GM12865 (cell line): ENCODE results near the gene ZNF215.
"Not testable (repeated sequence)": the region's sequence is repeated elsewhere in the genome, so short reads cannot be mapped to it uniquely, and the experiment has no call there.

Source experiments
- DNase-seq: peaks from one replicate; pipeline ENCODE4 v3.0.0; 2010; ENCODE audit warnings: low read depth
- H3K4me3 ChIP-seq: 2 replicates; pipeline ENCODE4 v1.5.1; 2011; ENCODE audit warnings: mild to moderate bottlenecking, low read depth, low read length, control low read depth
- TF ChIP-seq, protein P1 (sequence below): IDR thresholded peaks from 2 replicates; pipeline ENCODE4 v1.5.1; 2011; ENCODE audit warnings: low read length, control low read depth, low read depth, inconsistent platforms; ENCODE audit not compliant: insufficient read depth; ENCODE audit errors: missing control alignments

The ZNF215 gene

DNA sequence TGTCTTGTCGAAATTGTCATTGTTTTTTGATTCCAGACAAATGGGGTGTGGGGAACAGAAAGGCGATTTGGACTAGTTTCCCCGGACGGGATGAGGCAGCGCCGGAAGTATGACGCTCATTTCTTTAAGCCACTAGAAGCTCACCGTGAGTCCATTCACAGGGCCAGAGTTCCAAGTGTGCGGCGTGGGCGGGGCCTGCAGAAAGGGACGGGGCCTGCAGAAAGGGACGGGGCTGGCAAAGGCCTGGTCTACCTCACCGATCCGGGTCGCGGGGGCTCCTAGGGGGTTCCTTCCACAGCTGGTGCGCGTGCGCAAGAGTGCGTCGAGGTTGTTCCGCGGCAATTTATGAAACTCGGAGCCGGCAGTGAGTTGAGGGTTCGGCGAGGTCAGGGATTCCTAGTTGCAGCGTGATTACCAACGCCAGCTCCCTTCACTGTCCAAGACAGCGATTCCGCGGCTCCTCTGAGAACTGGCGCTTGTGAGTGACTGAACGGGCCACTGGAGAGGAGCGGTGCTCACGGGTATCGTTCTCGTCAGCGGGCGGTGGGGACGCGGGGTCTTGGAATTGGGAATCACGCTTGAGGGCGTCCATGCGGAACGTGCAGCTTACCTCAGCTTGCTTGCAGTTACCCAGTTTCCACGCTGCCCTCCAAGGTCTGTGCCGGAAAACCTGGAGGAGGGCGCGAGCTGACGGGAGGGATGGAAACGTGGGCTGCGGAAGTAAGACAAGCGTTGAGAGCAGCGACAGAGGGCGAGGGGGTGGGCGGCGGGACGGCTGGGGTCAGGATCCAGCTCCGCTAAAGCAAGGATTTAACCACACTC, at the start of gene ZNF215:
TSS of gene ZNF215 (plus strand) at position 219 of the 822 bp plus-strand sequence. CDS start 5,847 bp downstream, outside the sequence.
- H3K4me3 ChIP-seq: peak within 1 kb of the TSS; percentile 88
- peak; percentile 95 for DNase-seq
- TF ChIP-seq, protein P1, sequence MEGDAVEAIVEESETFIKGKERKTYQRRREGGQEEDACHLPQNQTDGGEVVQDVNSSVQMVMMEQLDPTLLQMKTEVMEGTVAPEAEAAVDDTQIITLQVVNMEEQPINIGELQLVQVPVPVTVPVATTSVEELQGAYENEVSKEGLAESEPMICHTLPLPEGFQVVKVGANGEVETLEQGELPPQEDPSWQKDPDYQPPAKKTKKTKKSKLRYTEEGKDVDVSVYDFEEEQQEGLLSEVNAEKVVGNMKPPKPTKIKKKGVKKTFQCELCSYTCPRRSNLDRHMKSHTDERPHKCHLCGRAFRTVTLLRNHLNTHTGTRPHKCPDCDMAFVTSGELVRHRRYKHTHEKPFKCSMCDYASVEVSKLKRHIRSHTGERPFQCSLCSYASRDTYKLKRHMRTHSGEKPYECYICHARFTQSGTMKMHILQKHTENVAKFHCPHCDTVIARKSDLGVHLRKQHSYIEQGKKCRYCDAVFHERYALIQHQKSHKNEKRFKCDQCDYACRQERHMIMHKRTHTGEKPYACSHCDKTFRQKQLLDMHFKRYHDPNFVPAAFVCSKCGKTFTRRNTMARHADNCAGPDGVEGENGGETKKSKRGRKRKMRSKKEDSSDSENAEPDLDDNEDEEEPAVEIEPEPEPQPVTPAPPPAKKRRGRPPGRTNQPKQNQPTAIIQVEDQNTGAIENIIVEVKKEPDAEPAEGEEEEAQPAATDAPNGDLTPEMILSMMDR: no peak

DNA sequence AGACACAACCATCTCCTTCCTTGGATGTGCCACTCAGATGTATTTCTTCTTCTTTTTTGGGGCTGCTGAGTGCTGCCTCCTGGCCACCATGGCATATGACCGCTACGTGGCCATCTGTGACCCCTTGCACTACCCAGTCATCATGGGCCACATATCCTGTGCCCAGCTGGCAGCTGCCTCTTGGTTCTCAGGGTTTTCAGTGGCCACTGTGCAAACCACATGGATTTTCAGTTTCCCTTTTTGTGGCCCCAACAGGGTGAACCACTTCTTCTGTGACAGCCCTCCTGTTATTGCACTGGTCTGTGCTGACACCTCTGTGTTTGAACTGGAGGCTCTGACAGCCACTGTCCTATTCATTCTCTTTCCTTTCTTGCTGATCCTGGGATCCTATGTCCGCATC, 49.3 kb upstream of the ZNF215 start:
- TF ChIP-seq, protein P1: no peak
- DNase-seq: peak; percentile 49
- H3K4me3 ChIP-seq: no peak overlapping the region

DNA sequence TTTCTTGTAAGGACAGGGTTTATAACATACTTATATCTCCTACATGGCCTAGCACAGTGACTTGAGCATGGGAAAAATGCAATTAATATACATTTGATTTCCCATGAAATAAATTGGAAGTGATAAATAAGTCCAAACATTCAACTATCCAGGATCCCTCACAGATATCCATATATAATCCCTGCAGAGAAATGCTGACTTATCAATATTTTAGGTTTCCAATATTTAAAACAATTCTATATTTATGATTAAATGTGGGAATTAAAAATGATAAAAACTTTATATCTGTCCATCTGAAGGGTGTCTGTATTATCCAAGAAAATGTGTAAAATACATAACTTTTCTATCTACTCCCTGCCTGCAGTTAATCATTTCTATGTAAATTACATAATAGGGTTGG, 43.5 kb upstream of the ZNF215 start:
- TF ChIP-seq, protein P1: no peak
- DNase-seq: no peak
- no peak overlapping the region for H3K4me3 ChIP-seq

DNA sequence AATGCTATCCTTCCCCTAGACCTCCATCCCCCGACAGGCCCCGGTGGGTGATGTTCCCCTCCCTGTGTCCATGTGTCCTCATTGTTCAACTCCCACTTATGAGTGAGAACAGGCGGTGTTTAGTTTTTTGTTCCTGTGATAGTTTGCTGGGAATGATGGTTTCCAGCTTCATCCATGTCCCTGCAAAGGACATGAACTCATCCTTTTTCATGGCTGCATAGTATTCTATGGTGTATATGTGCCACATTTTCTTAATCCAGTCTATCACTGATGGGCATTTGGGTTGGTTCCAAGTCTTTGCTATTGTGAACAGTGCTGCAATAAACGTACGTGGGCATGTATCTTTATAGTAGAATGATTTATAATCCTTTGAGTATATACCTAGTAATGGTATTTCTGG, 38.5 kb upstream of the ZNF215 start:
- H3K4me3 ChIP-seq, DNase-seq: not testable (repeated sequence)

DNA sequence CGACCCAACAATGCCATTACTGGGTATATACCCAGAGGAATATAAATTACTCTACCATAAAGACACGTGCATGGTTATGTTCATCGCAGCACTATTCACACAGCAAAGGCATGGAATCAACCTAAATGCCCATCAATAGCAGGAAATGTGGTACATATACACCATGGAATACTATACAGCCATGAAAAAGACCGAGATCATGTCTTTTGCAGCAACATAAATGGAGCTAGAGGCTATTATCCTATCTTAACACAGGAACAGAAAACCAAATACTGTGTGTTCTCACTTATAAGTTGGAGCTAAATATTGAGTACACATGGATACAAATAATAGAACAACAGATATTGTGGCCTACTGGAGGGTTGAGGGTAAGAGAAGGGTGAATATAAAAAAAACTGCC, 37.4 kb upstream of the ZNF215 start:
- TF ChIP-seq, protein P1: no peak
- DNase-seq: no peak
- H3K4me3 ChIP-seq: no peak overlapping the region

DNA sequence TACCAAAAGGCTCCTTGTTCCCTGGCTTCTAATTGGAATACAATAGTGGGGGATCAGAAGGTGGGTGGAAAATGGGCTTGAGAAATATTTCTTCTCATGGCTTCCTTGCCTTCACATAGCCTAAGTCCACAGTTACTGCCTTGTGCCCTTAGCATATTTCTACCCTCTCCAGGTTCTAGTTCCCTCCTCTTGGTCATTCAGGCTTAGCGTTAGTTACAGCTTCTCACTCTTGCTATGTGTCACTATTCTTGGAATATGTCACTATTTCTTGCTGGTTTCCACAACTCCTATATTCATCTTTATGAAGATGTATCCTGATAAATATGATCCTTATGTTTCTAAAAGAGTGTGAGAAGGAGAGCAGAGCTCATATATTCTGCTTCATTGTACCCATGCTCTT, 36.4 kb upstream of the ZNF215 start:
- peak; percentile 8 for DNase-seq
- TF ChIP-seq, protein P1: no peak
- H3K4me3 ChIP-seq: no peak overlapping the region

DNA sequence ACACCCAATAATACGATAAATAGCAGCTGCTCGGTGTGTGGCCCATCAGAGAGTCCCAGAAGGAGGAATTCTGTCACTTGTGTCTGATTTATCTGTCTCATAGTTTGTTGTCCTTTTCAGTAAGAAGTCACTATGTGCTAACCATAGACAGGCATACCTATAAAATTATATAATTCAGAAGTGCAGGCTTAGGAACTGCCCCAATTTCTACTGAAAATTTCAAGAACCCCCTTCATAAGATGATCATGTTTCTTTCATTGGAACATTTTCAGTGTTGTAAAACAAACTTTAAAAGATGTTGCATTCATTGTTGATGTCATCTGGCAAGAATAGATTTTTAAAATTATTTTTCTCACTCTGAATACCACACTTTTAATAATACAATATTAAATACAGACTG, 33.8 kb upstream of the ZNF215 start, which contains the start of gene OR2D2:
TSS of gene OR2D2 (minus strand) at position 101 of the 400 bp plus-strand sequence. CDS start at position 101, 0 bp downstream.
- TF ChIP-seq, protein P1: no peak
- H3K4me3 ChIP-seq: no peak within 1 kb of the TSS

More for the DNA sequence above, 33.8 kb upstream of the ZNF215 start, which contains the start of gene OR2D2:
- DNase-seq: no peak
